ENCODE results near the gene EPB41L4B.
"Not testable (repeated sequence)": the region's sequence is repeated elsewhere in the genome, so short reads cannot be mapped to it uniquely, and the experiment has no call there.

EPB41L4B gene

DNA sequence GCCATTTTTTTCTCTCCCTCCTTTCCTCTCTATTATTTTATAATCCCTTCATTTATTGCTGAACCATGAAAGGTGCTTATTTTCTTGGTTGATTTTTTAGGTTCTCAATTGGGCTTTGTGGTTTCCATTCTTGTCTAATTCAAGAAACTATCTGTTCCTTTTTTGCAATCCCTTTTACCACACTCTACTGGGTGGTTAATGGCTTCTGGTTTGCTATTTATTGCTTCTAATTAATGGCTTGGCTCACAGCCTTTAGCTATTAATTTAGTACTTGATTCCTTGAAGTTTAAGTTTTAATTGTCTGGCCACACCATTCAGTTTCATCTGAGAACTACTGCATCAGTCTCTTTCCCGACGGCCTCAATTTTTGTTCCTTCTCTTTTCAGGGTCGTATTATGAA lies 159.4 kb downstream of the EPB41L4B start:
- no peak for DNase-seq
- intact Hi-C loops (cut with DNase I) = no loop called here

DNA sequence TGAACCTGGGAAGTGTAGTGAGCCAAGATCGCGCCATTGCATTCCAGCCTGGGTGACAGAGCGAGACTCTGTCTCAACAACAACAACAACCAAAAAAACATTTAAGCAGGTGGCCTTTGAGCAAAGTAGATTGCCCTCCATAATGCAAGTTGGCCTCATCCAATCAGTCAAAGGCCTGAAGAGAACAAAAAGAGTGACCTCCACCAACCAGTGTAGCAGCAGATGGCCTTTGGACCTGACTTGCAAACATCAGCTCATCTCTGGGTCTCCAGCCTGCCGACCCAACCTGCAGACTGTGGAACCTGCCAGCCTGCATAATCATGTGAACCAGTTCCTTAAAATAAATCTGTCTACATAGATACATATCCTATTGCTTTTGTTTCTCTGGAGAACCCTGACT lies 161.3 kb downstream of the EPB41L4B start:
- intact Hi-C loops (cut with DNase I) = no loop called here
- DNase-seq = no peak

DNA sequence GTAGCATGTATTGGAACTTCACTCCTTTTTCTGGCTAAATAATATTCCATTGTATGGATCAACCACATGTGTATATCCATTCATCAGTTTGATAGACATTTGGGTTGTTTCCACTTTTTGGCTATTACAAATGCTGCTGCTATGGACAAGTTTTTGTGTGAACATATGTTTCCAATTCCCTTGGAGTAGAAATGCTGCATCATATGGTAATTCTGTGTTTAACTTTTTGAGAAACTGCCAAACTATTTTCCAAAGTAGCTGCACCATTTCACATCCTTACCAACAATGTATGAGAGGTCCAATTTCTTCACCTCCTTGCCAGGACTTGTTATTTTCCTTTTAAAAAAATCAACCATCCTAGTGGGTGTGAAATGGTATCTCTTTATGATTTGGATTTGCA lies 162.2 kb downstream of the EPB41L4B start:
- DNase-seq = no peak
- intact Hi-C loops (cut with DNase I) = no loop called here

DNA sequence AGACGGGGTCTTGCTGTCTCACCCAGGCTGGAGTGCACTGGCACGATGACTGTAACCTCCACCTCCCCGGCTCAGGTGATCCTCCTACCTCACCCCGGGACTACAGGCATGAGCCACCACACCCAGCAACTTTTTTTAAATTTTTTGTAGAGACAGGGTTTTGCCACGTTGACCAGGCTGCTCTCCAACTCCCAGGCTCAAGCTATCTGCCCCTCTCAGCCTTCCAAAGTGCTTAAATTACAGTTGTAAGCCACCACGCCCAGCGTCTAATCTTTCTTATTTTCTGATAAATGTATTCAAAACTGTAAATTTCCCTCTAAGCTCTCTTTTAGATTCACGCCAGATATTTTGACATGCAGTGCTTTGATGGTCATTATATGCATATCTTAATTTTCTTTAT lies 164.2 kb downstream of the EPB41L4B start:
- DNase-seq = no peak

DNA sequence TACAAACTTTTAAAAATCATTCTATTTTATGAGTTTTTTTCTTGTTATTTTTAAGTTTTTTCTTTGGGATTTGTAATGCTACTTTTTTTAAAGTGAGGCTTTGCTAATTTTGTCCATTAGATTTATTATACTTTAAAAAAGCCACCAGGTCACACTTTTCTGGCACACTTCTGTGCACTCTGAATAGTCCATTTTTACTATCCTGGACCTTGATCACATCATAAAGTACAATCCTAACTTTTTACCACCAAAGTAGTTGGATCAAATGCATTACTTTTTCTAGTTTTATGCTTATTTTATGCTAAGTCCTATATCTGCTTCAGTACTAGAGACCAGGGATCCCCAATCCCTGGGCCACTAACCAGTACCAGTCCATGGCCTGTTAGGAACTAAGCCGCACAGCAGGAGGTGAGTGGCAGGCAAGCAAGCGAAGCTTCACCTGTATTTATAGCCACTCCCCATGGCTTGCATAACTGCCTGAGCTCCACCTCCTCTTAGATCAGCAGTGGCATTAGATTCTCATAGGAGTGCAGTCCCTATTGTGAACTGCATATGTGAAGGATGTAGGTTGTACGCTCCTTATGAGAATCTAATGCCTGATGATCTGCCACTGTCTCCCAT lies 169.8 kb downstream of the EPB41L4B start:
- DNase-seq = peak in 1 of 42 donors; percentile 35

More for the DNA sequence above, 164.2 kb downstream of the EPB41L4B start:
- intact Hi-C loops (cut with DNase I) = no loop called here

DNA sequence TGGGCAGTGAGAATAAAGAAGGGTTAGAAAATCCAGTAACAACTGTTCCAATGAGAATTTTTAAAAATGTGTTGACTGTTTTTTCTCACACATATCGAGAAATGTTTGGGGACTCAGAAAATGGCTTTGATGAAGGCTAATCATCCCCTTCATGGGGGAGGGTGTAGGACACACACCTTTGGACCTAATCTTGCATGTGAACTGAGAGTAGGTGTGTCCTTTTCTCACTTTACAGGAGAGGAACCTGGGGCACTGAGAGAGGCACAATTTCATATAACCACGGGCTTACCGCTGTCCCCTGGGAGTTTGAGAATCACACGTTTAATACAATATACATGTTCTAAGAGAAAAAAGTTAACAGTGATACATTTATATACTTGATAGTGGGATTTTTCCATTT lies 171.1 kb downstream of the EPB41L4B start:
- intact Hi-C loops (cut with DNase I) = no loop called here

More for the DNA sequence above, 169.8 kb downstream of the EPB41L4B start:
- intact Hi-C loops (cut with DNase I) = no loop called here

DNA sequence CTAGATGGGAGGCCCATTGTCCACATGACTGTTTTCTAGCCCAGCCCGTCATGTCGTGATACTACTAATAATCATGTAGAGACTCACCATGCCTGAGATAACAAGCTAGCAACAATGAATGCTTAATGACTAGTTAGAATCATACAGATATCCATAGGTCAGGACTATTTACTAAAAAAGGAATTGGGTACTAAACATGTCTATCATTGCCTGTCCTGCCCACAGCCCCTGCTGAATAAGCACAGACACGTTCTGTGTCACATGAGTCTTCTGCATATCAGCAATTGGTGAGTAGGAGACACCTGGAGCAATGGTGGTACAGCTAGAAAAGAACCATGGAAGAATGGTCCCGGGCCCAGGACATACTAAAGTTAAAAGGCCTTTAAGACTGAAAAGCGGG lies 171.8 kb downstream of the EPB41L4B start:
- intact Hi-C loops (cut with DNase I) = no loop called here
- DNase-seq = no peak

More for the DNA sequence above, 171.1 kb downstream of the EPB41L4B start:
- DNase-seq = no peak

DNA sequence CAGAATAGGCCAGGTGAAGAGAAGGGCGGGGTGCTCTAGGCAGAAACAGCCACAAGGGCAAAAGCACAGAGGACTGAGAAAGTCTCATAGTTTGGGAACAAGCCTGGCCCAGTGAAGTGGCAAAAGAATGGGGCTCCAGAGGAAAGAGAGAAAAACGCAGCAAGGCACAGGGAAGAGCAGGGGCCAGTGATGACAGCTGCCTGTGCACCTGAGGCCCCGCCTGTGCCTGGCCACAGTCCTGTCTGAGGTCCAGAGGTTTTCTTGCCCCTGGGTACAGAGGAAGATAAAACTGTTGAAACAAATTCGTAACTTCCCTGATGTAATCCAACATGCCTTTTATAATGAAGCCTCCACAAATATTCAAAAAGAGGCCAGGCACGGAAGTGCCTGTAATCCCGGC lies 175.8 kb downstream of the EPB41L4B start:
- intact Hi-C loops (cut with DNase I) = no loop called here
- peak in 1 of 42 donors; percentile 34 for DNase-seq

DNA sequence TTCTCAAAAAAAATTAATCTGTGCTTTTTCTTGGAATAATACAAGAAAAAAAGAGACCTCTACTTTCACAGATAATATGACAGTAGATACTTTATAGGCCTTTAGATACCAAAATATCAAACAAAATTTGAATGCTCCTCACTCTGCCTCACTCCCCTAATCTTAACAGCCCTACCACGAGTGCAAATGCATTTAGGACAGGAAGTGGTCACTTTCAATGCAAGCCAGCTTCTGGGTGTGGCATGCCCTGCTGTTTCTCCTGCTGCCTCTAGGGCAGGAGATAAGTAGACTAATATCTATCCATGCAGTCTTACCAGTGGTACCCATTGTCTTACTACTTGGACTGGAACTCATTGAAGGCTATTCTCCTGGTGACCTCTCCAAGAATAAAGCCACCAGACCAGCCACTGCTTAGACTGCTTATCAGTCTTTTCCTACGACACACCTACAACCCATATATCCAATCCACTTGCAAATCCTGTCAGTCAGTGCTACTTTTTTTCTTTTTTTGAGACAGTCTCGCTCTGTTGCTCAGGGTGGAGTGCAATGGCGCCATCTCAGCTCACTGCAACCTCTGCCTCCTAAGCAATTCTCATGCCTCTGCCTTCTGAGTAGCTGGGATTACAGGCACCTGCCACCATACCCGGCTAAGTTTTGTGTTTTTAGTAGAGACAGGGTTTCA lies 176.8 kb downstream of the EPB41L4B start:
- intact Hi-C loops (cut with DNase I) = no loop called here
- DNase-seq = no peak

DNA sequence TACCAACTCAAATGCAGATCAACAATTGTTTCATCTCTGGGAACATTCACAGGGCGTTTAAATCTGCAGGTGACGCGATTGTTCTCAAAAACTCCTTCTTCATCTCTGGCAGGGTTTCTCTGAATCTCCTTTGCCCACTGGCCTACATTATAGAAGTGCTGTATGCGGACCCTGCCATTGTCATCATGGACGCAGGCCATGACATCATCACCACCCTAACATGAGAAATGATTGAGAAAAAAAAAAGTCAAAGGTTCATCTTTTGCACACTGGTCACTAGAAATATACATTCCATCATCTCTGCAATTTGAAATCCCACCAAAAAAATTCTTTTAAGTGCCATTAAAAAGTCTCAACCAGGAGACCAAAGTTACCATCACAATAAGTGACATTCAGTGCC lies 179.5 kb downstream of the EPB41L4B start:
- no peak for DNase-seq
- intact Hi-C loops (cut with DNase I) = no loop called here

DNA sequence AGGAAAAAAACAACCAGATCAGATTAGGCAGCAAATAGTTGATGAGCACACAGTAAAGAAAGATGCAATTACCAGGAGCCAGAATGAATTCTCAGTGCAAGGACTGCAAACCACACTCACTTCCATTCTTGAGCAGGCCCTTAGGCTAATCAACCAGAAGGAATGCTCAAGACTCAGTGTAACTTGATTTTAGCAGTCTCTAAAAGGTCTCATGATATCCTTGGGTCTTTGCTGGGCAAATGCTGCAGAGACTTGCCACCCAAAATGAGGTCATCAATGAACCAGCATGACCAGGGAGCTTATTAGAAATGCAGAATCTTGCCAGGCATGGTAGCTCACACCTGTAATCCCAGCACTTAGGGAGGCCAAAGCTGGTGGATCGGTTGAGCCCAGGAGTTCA lies 181.0 kb downstream of the EPB41L4B start:
- intact Hi-C loops (cut with DNase I) = no loop called here
- no peak for DNase-seq

DNA sequence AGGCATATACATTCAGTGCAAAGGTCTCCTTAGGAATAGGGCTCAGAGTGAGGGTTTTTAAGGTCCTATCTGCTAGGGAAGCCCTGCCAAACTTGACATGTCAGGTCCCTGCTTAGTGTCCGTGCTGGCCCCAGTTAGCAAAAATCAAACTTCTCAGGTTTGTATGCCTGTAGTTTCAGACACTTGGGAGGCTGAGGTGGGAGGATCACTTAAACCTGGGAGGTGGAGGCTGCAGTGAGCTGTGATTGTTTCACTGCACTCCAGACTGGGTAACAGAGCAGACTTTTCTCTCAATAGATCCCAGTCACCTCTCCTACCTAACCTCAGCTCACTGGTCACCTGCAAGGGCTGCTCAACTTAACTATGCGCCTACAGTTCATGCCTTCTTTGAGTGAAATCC lies 182.4 kb downstream of the EPB41L4B start:
- intact Hi-C loops (cut with DNase I) = no loop called here

DNA sequence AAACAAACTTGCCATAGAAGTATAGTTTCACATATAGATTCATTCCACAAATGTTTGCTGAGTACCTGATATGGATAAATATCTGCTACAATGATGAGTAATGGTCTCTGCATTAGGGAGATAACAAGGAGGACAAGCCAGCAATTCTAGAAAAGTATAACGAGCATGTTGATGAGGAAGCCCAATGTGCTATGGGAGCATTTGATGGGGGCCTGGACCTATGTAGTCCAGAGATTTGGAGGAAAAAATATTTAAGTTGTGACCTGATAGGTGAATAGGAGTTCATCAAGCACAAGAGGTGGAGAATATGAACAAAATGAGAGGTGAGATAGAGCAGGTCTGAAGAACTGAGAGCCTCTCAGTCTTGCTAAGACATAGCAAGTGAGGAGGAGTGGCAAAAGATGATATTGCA lies 186.7 kb downstream of the EPB41L4B start:
- DNase-seq = no peak
- intact Hi-C loops (cut with DNase I) = no loop called here

More for the DNA sequence above, 182.4 kb downstream of the EPB41L4B start:
- no peak for DNase-seq

DNA sequence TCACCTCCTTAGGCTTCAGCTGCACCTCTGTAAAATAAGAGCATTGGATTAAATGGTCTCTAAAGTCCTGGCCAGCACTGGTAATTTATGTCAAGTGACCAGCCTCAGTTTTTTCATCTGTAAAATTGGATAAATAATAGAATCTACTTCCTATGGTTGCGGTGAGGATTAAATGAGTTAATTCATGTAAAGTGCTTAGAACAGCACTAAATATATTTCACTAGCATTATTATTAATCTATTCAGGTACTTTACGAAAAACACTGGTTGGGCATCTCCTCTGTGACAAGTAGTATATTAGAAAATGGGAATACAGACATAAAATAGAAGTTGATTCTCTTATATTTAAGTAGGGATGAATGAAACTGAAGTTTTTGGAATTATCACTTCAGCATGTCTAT lies 187.3 kb downstream of the EPB41L4B start:
- no peak for DNase-seq
- intact Hi-C loops (cut with DNase I) = no loop called here

DNA sequence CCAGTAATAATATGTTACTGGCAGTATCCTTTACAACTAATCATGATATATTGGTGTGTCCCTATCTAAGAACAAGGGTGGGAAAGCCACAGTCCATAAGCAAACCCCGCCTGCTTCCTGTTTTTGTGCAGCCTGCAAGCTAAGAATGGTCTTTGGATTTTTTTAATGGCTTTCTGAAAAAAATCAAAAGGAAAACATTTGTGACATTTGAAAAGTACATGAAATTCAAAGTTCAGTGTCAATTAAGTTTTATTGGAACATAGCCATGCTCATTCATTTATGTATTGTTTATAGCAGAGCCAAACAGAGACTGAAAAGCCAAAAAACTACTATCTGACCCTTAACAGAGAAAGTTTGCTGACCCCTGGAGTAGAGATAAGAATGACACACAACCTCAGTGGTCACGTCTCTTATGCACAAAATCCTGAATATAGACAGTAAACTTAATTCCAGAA lies 188.3 kb downstream of the EPB41L4B start:
- no peak for DNase-seq
- intact Hi-C loops (cut with DNase I) = no loop called here

DNA sequence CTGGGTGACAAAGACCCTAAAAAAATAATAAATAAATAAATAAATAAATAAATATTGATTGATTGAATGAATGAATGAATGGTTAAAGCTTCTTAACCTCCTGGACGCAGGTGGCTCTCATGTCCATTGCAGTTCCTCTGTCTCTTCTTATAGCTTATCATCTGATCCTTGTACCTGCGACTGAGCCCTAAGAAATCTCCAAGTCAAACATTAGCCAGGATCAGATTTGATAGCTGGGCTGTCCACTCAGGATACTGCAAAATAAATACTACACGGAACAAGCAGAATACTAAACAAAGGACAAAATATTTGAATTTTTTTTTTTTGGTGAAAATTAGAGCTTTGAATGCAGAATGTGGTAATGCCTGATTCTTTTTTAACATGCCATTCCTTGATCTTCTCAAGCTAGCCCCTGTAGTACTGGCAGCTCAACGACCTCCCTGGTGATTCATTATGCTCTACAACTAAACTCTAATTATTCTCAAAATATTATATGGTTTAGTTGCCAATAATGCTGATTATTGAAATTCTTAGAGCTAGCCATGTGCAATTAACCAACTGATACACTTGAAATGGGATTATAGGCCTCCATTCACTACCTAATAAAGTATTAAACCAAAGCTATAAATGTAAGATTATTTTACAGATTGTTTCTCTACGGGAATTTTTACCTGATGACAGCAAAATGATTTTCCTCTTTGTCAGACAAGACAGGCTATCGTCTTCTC lies 191.2 kb downstream of the EPB41L4B start:
- DNase-seq = no peak
- intact Hi-C loops (cut with DNase I) = loop anchor here (10.0 kb wide), 1 partner anchor 195 kb away; the partner anchor contains the start of genes ABITRAM and ELP1

DNA sequence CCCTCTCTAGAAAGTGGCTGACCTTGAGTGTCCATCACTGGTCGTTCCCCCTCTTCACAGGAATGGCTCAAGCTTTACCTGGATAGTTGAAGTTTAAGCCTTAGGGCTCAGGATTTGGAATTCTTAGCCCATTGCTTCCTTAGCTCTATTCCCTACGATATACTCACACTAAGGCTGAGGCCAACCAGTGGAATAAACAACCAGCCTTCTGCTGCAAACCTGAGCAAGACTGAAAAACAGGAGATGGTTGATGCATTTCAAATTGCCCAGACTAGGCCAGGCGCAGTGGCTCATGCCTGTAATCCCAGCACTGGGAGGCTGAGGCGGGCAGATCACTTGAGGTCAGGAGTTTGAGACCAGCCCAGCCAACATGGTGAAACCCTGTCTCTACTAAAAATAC lies 194.2 kb downstream of the EPB41L4B start:
- DNase-seq = not testable (repeated sequence)
- intact Hi-C loops (cut with DNase I) = loop anchor here (10.0 kb wide), 1 partner anchor 192 kb away; the partner anchor contains the start of genes ABITRAM and ELP1

DNA sequence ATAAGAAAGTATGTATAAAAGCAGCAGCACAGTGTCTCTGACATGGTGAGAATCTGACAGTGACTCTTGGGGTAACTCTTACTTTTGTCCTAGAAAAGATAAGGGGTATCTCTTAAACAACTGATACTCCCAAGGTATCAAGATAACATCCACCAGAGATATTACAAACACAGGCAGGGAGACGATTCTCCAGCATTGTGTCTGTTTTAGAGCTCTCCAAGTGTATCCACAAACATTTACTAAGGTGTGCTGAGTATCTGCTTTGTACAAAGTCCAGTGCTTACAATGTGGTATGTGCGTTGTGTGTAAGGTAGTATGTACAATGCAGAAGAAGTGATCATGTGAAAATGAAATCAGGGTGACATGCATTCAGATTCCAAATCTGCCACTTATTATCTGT lies 196.7 kb downstream of the EPB41L4B start:
- intact Hi-C loops (cut with DNase I) = loop anchor here (10.0 kb wide), 1 partner anchor 189 kb away; the partner anchor contains the start of genes ABITRAM and ELP1

DNA sequence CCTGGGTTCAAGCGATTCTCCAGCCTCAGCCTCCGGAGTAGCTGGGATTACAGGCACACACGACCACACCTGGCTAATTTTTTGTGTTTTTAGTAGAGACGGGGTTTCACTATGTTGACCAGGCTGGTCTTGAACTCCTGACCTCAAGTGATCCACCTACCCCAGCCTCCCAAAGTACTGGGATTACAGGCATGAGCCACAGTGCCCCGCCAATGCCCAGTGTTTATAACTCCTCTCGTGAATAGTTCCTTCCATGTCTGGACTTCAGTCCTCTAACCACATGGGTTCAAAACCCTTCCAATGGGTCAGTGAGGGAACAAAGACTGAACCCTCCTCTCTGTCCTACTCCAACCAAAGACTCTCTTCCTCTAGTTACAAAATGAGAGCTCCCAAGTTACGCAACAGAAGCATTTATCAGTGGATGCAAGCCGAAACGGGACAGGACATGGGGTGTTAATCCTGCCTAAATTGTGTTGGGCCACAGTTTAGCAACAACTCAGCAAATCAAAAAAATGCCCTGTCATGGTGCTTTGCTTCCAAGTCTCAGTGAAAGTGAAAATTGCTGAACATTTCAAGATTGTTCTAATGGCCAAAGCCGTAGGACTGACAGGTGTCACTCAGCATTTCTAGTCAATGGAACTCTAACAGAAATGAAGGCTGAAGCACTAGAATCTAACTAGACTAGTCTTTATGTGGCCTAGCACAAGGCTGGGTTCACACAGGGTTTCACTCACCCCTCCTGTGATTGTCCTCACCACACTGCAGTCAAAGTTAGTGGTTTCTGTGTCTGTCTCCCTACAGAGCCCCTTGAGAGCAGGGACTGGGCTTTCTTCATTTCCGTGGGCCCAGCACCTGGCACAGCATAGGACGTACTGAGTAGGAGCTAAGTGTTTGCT lies 197.9 kb downstream of the EPB41L4B start:
- intact Hi-C loops (cut with DNase I) = loop anchor here (10.0 kb wide), 1 partner anchor 188 kb away; the partner anchor contains the start of genes ABITRAM and ELP1
- no peak for DNase-seq

More for the DNA sequence above, 196.7 kb downstream of the EPB41L4B start:
- DNase-seq = no peak

All from head of caudate nucleus (tissue), 42 donors.